Chondrocyte (in vitro differentiated cells): ENCODE measurements around the gene B3GNT9. TPM values are rescaled to one million over a fixed set of nuclear protein-coding genes. Genes with fewer than 3 reads are reported as not detected.

Source experiments
- DNase-seq: peaks from one replicate; pipeline ENCODE4 v3.0.0; 2021; ENCODE audit warnings: mixed read lengths, low spot score
- H3K27ac Mint-ChIP-seq: one replicate; pipeline ENCODE4 v1.8.0; 2021; ENCODE audit warnings: mild to moderate bottlenecking, moderate library complexity, mixed read lengths; ENCODE audit not compliant: unreplicated experiment
- H3K27me3 Mint-ChIP-seq: 2 replicates; pipeline ENCODE4 v1.8.0; 2021; ENCODE audit warnings: low read depth, mixed read lengths
- H3K36me3 Mint-ChIP-seq: 2 replicates; pipeline ENCODE4 v1.8.0; 2021; ENCODE audit warnings: low read depth, mixed read lengths
- H3K4me1 Mint-ChIP-seq: 2 replicates; pipeline ENCODE4 v1.8.0; 2021; ENCODE audit warnings: low read depth, mild to moderate bottlenecking, mixed read lengths
- H3K4me3 Mint-ChIP-seq: one replicate; pipeline ENCODE4 v1.8.0; 2021; ENCODE audit warnings: mild to moderate bottlenecking, moderate library complexity, mixed read lengths; ENCODE audit not compliant: unreplicated experiment
- H3K9me3 Mint-ChIP-seq: 2 replicates; pipeline ENCODE4 v1.8.0; 2021; ENCODE audit warnings: low read depth, mixed read lengths
- total RNA-seq: library from RNA; stranded (reverse); gene quantifications from 3 replicates; pipeline ENCODE4 v1.2.1, GENCODE V29; 2021
- TF ChIP-seq, protein P1 (sequence below): fragments of 200-600 bp; sonication (generic); IDR thresholded peaks from 2 replicates; pipeline ENCODE4 v1.5.0; 2021; ENCODE audit warnings: antibody characterized with exemption, mild to moderate bottlenecking, moderate library complexity

The B3GNT9 gene
- total RNA-seq, 1 donor from 2014 or later, result 41.4 TPM

DNA sequence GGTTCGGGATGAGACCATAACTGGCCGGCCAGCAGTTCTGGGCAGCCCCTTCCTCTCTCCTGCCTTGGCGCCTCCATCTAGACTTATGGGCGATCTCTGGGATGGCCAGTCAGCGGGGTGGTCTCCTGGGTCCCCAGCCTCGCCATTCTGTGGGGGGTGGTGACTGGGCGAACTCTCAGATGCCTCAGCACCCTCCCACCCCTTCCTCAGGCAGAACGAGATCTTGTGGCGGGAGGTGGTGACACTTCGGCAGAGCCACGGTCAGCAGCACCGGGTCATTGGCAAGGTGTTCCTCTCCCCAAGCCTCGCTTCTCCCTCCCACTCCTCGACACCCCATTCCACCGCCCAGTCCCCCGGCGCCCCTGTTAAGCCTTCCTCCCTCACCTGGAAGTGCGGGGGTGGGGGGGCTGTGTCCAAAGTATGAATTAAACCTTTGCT, 15.3 kb upstream of the B3GNT9 start:
- Mint-ChIP-seq H3K36me3 (no peaks in the 10 kb centered on the region), H3K4me1 (peaks cover 34% of the 10 kb centered on the region), H3K27me3 (peaks cover 11% of the 10 kb centered on the region), H3K27ac (no peak overlapping the region), H3K4me3 (no peak overlapping the region), H3K9me3 (no peaks in the 10 kb centered on the region)
- TF ChIP-seq, protein P1, sequence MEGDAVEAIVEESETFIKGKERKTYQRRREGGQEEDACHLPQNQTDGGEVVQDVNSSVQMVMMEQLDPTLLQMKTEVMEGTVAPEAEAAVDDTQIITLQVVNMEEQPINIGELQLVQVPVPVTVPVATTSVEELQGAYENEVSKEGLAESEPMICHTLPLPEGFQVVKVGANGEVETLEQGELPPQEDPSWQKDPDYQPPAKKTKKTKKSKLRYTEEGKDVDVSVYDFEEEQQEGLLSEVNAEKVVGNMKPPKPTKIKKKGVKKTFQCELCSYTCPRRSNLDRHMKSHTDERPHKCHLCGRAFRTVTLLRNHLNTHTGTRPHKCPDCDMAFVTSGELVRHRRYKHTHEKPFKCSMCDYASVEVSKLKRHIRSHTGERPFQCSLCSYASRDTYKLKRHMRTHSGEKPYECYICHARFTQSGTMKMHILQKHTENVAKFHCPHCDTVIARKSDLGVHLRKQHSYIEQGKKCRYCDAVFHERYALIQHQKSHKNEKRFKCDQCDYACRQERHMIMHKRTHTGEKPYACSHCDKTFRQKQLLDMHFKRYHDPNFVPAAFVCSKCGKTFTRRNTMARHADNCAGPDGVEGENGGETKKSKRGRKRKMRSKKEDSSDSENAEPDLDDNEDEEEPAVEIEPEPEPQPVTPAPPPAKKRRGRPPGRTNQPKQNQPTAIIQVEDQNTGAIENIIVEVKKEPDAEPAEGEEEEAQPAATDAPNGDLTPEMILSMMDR, result no peak
- no peak for DNase-seq

DNA sequence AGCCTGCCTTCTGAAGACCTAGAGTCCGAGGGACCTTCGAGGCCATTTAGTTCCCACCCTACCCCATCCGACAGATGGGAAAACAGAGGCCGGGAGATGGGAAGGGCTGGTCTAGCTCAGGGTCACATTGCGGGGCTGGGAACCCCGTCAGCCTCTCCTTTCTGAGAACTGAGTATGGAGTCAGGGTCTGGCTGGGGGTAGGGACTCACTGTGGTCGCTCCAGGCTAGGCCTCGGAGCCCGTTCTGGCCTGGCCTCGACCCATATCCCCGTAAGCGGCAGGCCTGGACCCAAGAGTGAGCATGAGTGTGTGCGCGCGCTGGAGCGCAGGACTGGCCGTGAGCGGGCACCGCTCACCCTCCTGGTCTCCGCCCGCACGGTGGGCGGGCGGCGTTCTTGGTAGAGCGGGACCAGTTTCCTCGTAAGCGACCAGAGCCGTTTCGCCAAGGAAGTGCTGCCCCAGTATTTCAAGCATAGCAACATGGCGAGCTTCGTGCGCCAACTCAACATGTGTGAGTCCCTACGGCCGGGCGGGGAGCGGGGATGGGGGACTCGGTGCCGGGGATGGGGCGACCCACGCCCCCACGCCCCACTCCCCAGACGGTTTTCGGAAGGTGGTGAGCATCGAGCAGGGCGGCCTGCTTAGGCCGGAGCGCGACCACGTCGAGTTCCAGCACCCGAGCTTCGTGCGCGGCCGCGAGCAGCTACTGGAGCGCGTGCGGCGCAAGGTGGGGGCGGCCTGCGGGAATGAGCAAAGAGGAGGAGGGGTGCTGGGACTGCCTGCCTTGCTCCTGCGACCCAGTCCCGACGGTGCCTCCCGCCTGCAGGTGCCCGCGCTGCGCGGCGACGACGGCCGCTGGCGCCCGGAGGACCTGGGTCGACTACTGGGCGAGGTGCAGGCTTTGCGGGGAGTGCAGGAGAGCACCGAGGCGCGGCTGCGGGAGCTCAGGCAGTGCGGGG, 14.6 kb upstream of the B3GNT9 start:
- DNase-seq, result no peak
- TF ChIP-seq, protein P1, result no peak
- Mint-ChIP-seq H3K4me1 (peaks cover 34% of the 10 kb centered on the region), H3K36me3 (no peaks in the 10 kb centered on the region), H3K9me3 (no peaks in the 10 kb centered on the region), H3K27ac (no peak overlapping the region), H3K4me3 (peak overlapping the region; percentile 35), H3K27me3 (peaks cover 13% of the 10 kb centered on the region)

DNA sequence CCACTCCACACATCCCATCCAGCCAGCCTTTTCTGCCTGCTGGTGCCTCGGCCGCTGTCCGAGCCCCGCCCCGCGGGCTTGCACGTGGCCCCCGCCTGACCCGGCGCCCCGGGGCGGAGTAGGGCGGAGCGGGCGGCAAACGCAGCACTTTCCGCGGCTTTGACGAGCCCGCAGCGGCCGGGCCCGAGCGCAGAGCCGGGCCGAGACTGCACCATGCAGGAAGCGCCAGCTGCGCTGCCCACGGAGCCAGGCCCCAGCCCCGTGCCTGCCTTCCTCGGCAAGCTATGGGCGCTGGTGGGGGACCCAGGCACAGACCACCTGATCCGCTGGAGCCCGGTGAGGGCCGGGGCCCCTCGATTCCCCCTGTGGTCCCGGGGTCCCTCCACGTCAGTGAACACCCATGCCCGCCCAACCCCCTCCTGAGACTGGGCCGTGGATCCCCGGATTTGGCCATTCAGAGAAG, 13.8 kb upstream of the B3GNT9 start, which contains the start of gene HSF4:
TSS of gene HSF4 (plus strand) at position 147 of the 463 bp plus-strand sequence. CDS start at position 214, 67 bp downstream.
- Mint-ChIP-seq H3K4me3 (peak within 1 kb of the TSS; percentile 46), H3K27ac (no peak within 1 kb of the TSS), H3K27me3 (peaks cover 13% of the 10 kb centered on the region), H3K4me1 (peaks cover 28% of the 10 kb centered on the region), H3K36me3 (no peaks in the 10 kb centered on the region), H3K9me3 (no peaks in the 10 kb centered on the region)
- TF ChIP-seq, protein P1, result no peak
- DNase-seq, result no peak

DNA sequence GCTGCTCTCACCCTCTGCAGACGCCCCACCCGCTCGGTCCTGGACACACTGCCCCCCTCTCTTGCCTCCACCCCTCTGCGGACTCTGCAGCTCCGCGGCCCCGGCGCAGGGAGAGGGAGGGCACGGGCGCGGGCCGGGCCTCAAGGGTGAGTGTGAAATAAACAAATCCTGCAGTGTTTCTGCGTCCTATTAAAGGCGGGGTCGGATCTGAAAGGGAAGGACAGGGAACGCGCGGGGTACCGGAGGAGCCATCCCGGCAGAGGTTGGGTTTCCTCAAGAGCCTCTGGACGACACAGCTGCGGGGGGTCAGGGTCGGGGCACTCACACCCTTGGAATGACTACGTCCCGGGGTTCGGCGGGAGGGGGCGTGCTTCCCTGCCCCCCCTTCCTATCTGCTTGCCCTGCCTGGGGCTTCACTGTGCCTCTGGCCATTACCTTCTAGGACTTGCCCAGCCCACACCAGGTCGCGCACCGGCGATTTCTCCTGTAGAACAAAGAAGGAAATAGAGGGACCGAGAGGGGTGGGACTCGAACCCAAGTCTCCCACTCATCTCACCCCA, 13.3 kb upstream of the B3GNT9 start:
- Mint-ChIP-seq H3K27ac (no peak overlapping the region), H3K4me3 (peak overlapping the region; percentile 46), H3K9me3 (no peaks in the 10 kb centered on the region), H3K27me3 (peaks cover 13% of the 10 kb centered on the region), H3K4me1 (peaks cover 28% of the 10 kb centered on the region), H3K36me3 (no peaks in the 10 kb centered on the region)
- TF ChIP-seq, protein P1, result no peak
- DNase-seq, result no peak
